Activated CD4-positive, alpha-beta memory T cell treated with anti-CD3 and anti-CD28 coated beads, Interleukin-2, amount 10 ng/mL, durations not matched to agents 7 days and 5 days (primary cell): ENCODE measurements around the gene SOCS3. TPM values are rescaled to one million over a fixed set of nuclear protein-coding genes. Genes with fewer than 3 reads are reported as not detected.

Experiments used
- CTCF ChIA-PET: fragments of 350-600 bp; sonication (Branson Sonifier 250); formaldehyde crosslinking; loops from one replicate; lab custom pipeline; 2021; ENCODE audit warnings: antibody characterized with exemption, inconsistent platforms; lab: Charles Lee
- POLR2A ChIA-PET: fragments of 350-600 bp; sonication (Branson Sonifier 250); formaldehyde crosslinking; loops from one replicate; lab custom pipeline; 2021; ENCODE audit warnings: antibody characterized with exemption; lab: Charles Lee
- DNase-seq: peaks from one replicate; pipeline ENCODE4 v3.0.0-alpha.2; 2020
- H3K27ac Mint-ChIP-seq: one replicate; pipeline ENCODE4 v1.8.0; 2021; ENCODE audit warnings: mild to moderate bottlenecking, mixed read lengths
- H3K27me3 Mint-ChIP-seq: one replicate; pipeline ENCODE4 v1.8.0; 2021; ENCODE audit warnings: mixed read lengths
- H3K36me3 Mint-ChIP-seq: one replicate; pipeline ENCODE4 v1.8.0; 2021; ENCODE audit warnings: low read depth, mixed read lengths
- H3K4me1 Mint-ChIP-seq: one replicate; pipeline ENCODE4 v1.8.0; 2021; ENCODE audit warnings: mixed read lengths
- H3K4me3 Mint-ChIP-seq: one replicate; pipeline ENCODE4 v1.8.0; 2021; ENCODE audit warnings: mild to moderate bottlenecking, mixed read lengths
- H3K9me3 Mint-ChIP-seq: one replicate; pipeline ENCODE4 v1.8.0; 2021; ENCODE audit warnings: mixed read lengths
- total RNA-seq, 2 experiments: library from RNA; stranded (reverse); gene quantifications; one replicate each; pipeline ENCODE4 v1.2.3, GENCODE V29; 2021

SOCS3 gene
- total RNA-seq, 2 experiments from 2014 or later = 68.7 to 69.8 TPM

DNA sequence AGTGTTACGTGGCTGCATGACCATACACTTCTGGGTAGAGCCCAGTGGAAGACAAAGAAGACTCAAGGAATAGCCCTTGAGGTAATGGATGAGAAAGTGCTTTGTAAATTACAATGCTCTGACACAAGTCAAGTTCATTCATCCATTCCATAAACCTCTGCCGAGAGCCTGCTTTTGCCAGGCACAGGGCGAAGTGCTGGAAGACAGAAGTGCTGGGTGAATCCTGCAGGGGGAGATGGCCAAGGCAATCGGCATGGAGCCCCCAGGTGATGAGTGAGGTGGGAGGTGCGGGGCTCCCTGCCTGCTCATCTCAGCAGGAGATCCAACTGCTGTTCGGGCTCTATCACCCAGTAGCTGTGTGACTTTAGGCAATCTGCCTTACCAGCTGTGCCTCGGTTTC lies 2.8 kb upstream of the SOCS3 start:
- Mint-ChIP-seq H3K27ac (no peak overlapping the region), H3K27me3 (peaks cover 6% of the 10 kb centered on the region), H3K4me3 (no peak overlapping the region), H3K4me1 (peaks cover 30% of the 10 kb centered on the region), H3K36me3 (peaks cover 16% of the 10 kb centered on the region), H3K9me3 (no peaks in the 10 kb centered on the region)
- DNase-seq = no peak
- CTCF ChIA-PET = interaction anchor here (1.4 to 7.3 kb wide), 8 partner anchors 10 to 111 kb away, joined by 3 to 74 read pairs (median 11); partner anchors contain the start of gene PGS1
- POLR2A ChIA-PET = interaction anchor here (1.0 to 5.6 kb wide), 2 partner anchors 19 to 59 kb away, joined by 3 to 31 read pairs; no protein-coding TSS in a partner anchor

GRCh38 chr17:78362232-78362631 lies 2.4 kb upstream of the SOCS3 start:
- Mint-ChIP-seq H3K4me3 (no peak overlapping the region), H3K27me3 (peaks cover 6% of the 10 kb centered on the region), H3K4me1 (peaks cover 34% of the 10 kb centered on the region), H3K27ac (no peak overlapping the region), H3K9me3 (no peaks in the 10 kb centered on the region), H3K36me3 (peaks cover 21% of the 10 kb centered on the region)
- ChIA-PET POLR2A (interaction anchor here (1.0 to 5.6 kb wide), 2 partner anchors 19 to 60 kb away, joined by 3 to 31 read pairs; no protein-coding TSS in a partner anchor), CTCF (interaction anchor here (0.6 to 7.3 kb wide), 10 partner anchors 18 to 118 kb away, joined by 3 to 74 read pairs (median 11); partner anchors contain the start of gene PGS1)
- DNase-seq = no peak

DNA sequence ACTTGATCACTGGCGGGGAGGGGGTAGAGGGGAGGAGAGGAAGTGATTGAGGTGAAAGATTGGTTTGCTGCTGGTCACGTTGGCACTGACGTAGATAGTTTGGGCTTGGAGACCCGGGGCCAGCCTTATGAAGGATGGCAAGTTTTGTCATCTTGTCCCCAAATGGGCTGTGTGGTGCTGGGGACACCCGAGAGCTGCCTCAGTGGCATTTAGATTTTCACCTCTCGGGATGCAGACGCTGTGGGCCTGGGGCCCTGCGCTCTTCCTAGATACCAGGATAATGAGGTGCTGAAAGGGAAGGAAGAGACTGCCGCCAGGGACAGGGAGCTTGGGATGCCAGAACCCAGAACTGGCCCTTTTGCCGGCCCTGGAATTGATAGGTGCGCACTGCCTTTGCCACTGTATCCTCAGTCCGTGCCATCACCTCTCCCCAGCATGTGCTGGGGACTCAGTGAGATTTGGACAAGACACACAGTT lies 1.4 kb upstream of the SOCS3 start:
- Mint-ChIP-seq H3K27ac (peak overlapping the region; percentile 93), H3K36me3 (peaks cover 27% of the 10 kb centered on the region), H3K4me3 (peak overlapping the region; percentile 83), H3K9me3 (no peaks in the 10 kb centered on the region), H3K27me3 (peaks cover 4% of the 10 kb centered on the region), H3K4me1 (peaks cover 41% of the 10 kb centered on the region)
- ChIA-PET POLR2A (interaction anchor here (1.1 to 6.4 kb wide), 7 partner anchors 18 to 110 kb away, joined by 4 to 153 read pairs (median 13); no protein-coding TSS in a partner anchor), CTCF (interaction anchor here (1.0 to 7.3 kb wide), 19 partner anchors 11 to 304 kb away, joined by 3 to 74 read pairs (median 6); partner anchors contain the start of gene PGS1)
- no peak for DNase-seq

- Mint-ChIP-seq H3K36me3 (peaks cover 34% of the 10 kb centered on the region), H3K27me3 (peaks cover 4% of the 10 kb centered on the region), H3K9me3 (no peaks in the 10 kb centered on the region), H3K27ac (peak overlapping the region; percentile 93), H3K4me3 (peak overlapping the region; percentile 83), H3K4me1 (peaks cover 46% of the 10 kb centered on the region)
- peak; percentile 92 for DNase-seq
- CTCF ChIA-PET = interaction anchor here (0.6 to 7.3 kb wide), 22 partner anchors 11 to 388 kb away, joined by 3 to 74 read pairs (median 4); partner anchors contain the start of gene PGS1
- POLR2A ChIA-PET = interaction anchor here (0.8 to 6.4 kb wide), 16 partner anchors 9 to 424 kb away, joined by 3 to 153 read pairs (median 4); no protein-coding TSS in a partner anchor
Measured at GRCh38 chr17:78360371-78361224, 721 bp upstream of the SOCS3 start.

DNA sequence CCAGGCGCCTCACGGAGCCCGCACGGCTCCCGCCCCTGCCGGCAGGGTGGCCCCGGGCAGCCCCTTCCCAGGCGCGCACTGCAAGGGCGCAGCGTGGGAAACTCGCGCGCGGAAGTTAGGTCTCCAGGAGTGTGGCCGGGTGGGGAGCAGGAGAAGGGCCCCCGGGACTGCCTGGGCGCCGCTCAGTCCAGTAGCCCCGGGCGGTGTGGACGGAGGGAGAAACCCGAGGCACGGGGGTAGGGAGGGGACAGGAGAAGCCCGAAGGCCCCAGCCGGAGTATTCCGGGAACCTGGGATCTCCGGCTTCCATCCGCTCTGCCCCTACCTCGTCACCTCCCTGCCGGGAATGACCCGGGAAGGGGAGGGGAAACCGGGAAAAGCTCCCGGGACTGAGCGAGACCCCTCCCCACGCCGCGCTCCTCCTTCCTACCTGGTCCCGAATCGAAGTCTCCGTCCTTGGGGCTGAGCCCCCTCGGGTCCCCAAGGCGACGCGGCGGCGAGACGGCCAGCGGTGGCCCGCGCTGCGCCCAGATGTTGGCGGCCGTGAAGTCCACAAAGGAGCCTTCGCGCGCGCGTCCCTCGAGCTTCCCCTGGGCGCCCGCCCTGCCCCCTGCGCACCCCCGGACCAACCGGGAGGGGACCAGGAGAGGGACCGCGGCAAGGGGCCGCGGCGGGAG lies 418 bp downstream of the SOCS3 start:
- H3K36me3 Mint-ChIP-seq = peaks cover 41% of the 10 kb centered on the region
- peak; percentile 55 for DNase-seq
- peak overlapping the region; percentile 80 for H3K27ac Mint-ChIP-seq
- POLR2A ChIA-PET = interaction anchor here (0.7 to 6.4 kb wide), 21 partner anchors 9 to 425 kb away, joined by 3 to 153 read pairs (median 4); no protein-coding TSS in a partner anchor
- H3K9me3 Mint-ChIP-seq = no peaks in the 10 kb centered on the region
- peaks cover 3% of the 10 kb centered on the region for H3K27me3 Mint-ChIP-seq
- H3K4me1 Mint-ChIP-seq = peaks cover 48% of the 10 kb centered on the region
- CTCF ChIA-PET = interaction anchor here (0.7 to 7.3 kb wide), 8 partner anchors 16 to 389 kb away, joined by 3 to 74 read pairs (median 6); partner anchors contain the start of gene PGS1
- H3K4me3 Mint-ChIP-seq = peak overlapping the region; percentile 83

GRCh38 chr17:78358538-78359320 lies 1.1 kb downstream of the SOCS3 start:
- H3K4me1 Mint-ChIP-seq = peaks cover 52% of the 10 kb centered on the region
- H3K27me3 Mint-ChIP-seq = peaks cover 3% of the 10 kb centered on the region
- no peaks in the 10 kb centered on the region for H3K9me3 Mint-ChIP-seq
- peak overlapping the region; percentile 83 for H3K27ac Mint-ChIP-seq
- ChIA-PET POLR2A (interaction anchor here (0.7 to 6.4 kb wide), 19 partner anchors 8 to 421 kb away, joined by 3 to 153 read pairs (median 4); no protein-coding TSS in a partner anchor), CTCF (interaction anchor here (1.2 to 7.3 kb wide), 4 partner anchors 15 to 108 kb away, joined by 3 to 74 read pairs (median 22); partner anchors contain the start of gene PGS1)
- H3K4me3 Mint-ChIP-seq = peak overlapping the region; percentile 80
- DNase-seq = peak; percentile 44
- peaks cover 47% of the 10 kb centered on the region for H3K36me3 Mint-ChIP-seq

- no peaks in the 10 kb centered on the region for H3K9me3 Mint-ChIP-seq
- peaks cover 56% of the 10 kb centered on the region for H3K4me1 Mint-ChIP-seq
- peaks cover 3% of the 10 kb centered on the region for H3K27me3 Mint-ChIP-seq
- peaks cover 48% of the 10 kb centered on the region for H3K36me3 Mint-ChIP-seq
- ChIA-PET CTCF (interaction anchor here (1.2 to 7.3 kb wide), 4 partner anchors 14 to 107 kb away, joined by 3 to 74 read pairs (median 22); partner anchors contain the start of gene PGS1), POLR2A (interaction anchor here (0.8 to 6.4 kb wide), 14 partner anchors 10 to 422 kb away, joined by 3 to 153 read pairs (median 4); no protein-coding TSS in a partner anchor)
- no peak for DNase-seq
- H3K4me3 Mint-ChIP-seq = peak overlapping the region; percentile 80
- peak overlapping the region; percentile 83 for H3K27ac Mint-ChIP-seq
Measured at GRCh38 chr17:78357672-78358537, 2.0 kb downstream of the SOCS3 start.

DNA sequence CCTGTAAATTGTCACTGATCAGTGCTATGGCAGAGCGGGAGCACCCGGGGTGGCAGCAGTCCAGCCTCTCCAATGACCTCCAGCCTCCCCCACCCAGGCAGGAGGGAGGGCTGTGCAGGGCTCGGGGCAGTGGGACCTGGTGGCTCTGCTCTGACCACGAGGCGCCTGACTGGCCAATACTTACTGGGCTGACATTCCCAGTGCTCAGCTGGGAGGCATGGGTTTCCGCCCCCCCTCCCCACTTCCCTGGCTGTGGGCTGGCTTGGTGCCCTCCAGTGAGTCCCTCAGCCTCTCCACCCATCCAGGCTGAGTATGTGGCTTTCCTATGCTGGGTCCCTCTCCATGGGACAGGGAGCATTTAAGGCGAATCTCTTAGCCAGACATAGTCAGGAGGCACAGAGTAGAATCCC lies 2.7 kb downstream of the SOCS3 start:
- Mint-ChIP-seq H3K27me3 (no peaks in the 10 kb centered on the region), H3K4me1 (peaks cover 58% of the 10 kb centered on the region), H3K36me3 (peaks cover 48% of the 10 kb centered on the region), H3K4me3 (peak overlapping the region; percentile 80), H3K27ac (peak overlapping the region; percentile 83), H3K9me3 (no peaks in the 10 kb centered on the region)
- ChIA-PET CTCF (no interaction called here), POLR2A (interaction anchor here (0.9 to 6.4 kb wide), 8 partner anchors 9 to 106 kb away, joined by 3 to 153 read pairs (median 9); no protein-coding TSS in a partner anchor)
- DNase-seq = peak; percentile 33

DNA sequence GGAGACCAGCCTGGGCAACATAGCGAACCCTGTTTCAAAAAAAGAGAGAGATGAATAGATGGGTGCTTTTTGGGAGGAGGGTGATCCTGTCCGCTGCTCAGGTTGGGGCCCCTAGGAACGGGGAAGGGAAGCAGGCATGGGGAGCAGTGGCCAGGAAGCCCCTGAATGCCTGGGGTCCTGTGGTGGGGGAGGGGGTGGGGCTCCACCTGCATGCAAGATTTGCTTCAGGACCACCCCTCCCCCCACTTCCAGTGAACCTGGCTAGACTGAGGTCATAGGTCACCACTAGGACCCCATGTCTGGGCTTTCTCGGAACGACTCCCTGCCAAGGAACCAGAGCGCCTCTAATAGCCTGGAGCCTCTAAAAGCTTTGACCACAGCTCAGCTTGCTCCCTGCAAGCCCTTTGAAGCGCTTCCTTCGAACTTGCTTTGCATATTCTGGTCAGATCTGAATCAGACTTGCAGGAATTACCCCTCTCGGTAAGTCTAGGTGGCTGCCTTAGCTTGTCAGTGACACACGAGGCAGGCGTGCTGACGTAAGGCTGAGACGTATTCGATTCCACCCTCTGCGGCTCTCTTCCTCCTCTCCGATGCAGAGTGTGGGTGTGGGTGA lies 3.7 kb downstream of the SOCS3 start:
- Mint-ChIP-seq H3K27ac (peak overlapping the region; percentile 93), H3K36me3 (peaks cover 48% of the 10 kb centered on the region), H3K27me3 (no peaks in the 10 kb centered on the region), H3K4me1 (peaks cover 63% of the 10 kb centered on the region), H3K9me3 (no peaks in the 10 kb centered on the region), H3K4me3 (peak overlapping the region; percentile 80)
- DNase-seq = peak; percentile 94
- ChIA-PET POLR2A (interaction anchor here (0.9 to 6.4 kb wide), 13 partner anchors 8 to 105 kb away, joined by 3 to 68 read pairs (median 4); no protein-coding TSS in a partner anchor), CTCF (interaction anchor here (0.6 to 2.6 kb wide), 7 partner anchors 27 to 105 kb away, joined by 3 to 11 read pairs (median 3); no protein-coding TSS in a partner anchor)

DNA sequence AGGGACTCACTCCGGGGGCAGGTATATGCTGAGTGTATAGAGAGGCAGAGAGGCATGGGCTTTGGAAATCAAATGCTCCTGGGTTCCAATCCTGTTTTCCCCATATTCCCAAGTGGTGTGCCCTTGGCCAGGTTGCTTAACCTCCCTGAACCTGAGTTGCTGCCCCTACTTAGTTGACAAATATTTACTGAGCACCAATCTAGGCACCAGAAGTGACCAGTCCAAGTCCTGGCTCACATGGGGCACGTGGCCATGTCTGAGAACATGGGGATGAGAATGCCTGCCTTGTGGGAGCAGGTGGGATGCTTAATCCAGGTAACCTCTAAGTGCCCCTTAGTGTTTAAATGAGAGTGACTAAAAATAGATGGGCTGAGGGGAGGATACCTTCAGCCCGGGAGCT lies 4.2 kb downstream of the SOCS3 start:
- ChIA-PET CTCF (interaction anchor here (0.7 to 2.6 kb wide), 4 partner anchors 64 to 104 kb away, joined by 3 to 11 read pairs (median 7); no protein-coding TSS in a partner anchor), POLR2A (interaction anchor here (1.0 to 6.4 kb wide), 9 partner anchors 26 to 105 kb away, joined by 3 to 68 read pairs (median 5); no protein-coding TSS in a partner anchor)
- no peaks in the 10 kb centered on the region for H3K9me3 Mint-ChIP-seq
- H3K4me3 Mint-ChIP-seq = peak overlapping the region; percentile 80
- peaks cover 48% of the 10 kb centered on the region for H3K36me3 Mint-ChIP-seq
- H3K27ac Mint-ChIP-seq = peak overlapping the region; percentile 93
- H3K4me1 Mint-ChIP-seq = peaks cover 61% of the 10 kb centered on the region
- no peak for DNase-seq
- H3K27me3 Mint-ChIP-seq = no peaks in the 10 kb centered on the region
